ACC112 (cell line): Measurements from ENCODE around the gene ABHD2.
A peak's percentile ranks its signal among the peaks of the same experiment; 100 is the strongest.
"Not testable (repeated sequence)": the region's sequence is repeated elsewhere in the genome, so short reads cannot be mapped to it uniquely, and the experiment has no call there.

Experiments used
- H2AFZ ChIP-seq: fragments of 200-600 bp; sonication (generic); one replicate; pipeline ENCODE4 v1.6.0; 2017; ENCODE audit warnings: antibody characterized with exemption, low read length; ENCODE audit not compliant: unreplicated experiment
- H3K27ac ChIP-seq: fragments of 200-600 bp; sonication (generic); 2 replicates; pipeline ENCODE4 v1.5.1; 2014; ENCODE audit warnings: low read depth, mild to moderate bottlenecking, antibody characterized with exemption, low read length, moderate library complexity
- H3K27me3 ChIP-seq: fragments of 200-600 bp; sonication (generic); 2 replicates; pipeline ENCODE4 v1.6.1; 2014; ENCODE audit warnings: mild to moderate bottlenecking, antibody characterized with exemption, low read length, moderate library complexity, mixed read lengths; ENCODE audit not compliant: insufficient read depth
- H3K36me3 ChIP-seq: fragments of 200-600 bp; sonication (generic); 2 replicates; pipeline ENCODE4 v1.6.1; 2016; ENCODE audit warnings: mild to moderate bottlenecking, antibody characterized with exemption, low read length, moderate library complexity, mixed read lengths; ENCODE audit not compliant: insufficient read depth
- H3K4me1 ChIP-seq: fragments of 200-600 bp; sonication (generic); one replicate; pipeline ENCODE4 v1.6.1; 2016; ENCODE audit warnings: low read length, mixed read lengths; ENCODE audit not compliant: insufficient read depth, unreplicated experiment, control insufficient read depth
- H3K4me3 ChIP-seq: fragments of 200-600 bp; sonication (generic); 2 replicates; pipeline ENCODE4 v1.5.1; 2014; ENCODE audit warnings: mild to moderate bottlenecking, low read depth, low read length
- H3K79me2 ChIP-seq: fragments of 200-600 bp; sonication (generic); one replicate; pipeline ENCODE4 v1.6.0; 2016; ENCODE audit warnings: low read length; ENCODE audit not compliant: control insufficient read depth, unreplicated experiment, insufficient read depth

Gene ABHD2

GRCh38 chr15:89075846-89076245 lies 12.4 kb upstream of the ABHD2 start:
- Histone ChIP-seq H3K27me3 (no peaks in the 10 kb centered on the region), H3K79me2 (no peaks in the 10 kb centered on the region), H3K4me3 (no peak overlapping the region), H2AFZ (no peak overlapping the region), H3K27ac (no peak overlapping the region), H3K36me3 (no peaks in the 10 kb centered on the region), H3K4me1 (no peaks in the 10 kb centered on the region)

- no peaks in the 10 kb centered on the region for H3K4me1 ChIP-seq
- no peak overlapping the region for H3K4me3 ChIP-seq
- no peaks in the 10 kb centered on the region for H3K36me3 ChIP-seq
- no peak overlapping the region for H3K27ac ChIP-seq
- H3K79me2 ChIP-seq, result no peaks in the 10 kb centered on the region
- H2AFZ ChIP-seq, result no peak overlapping the region
- H3K27me3 ChIP-seq, result no peaks in the 10 kb centered on the region
These were observed 10.5 kb upstream of the ABHD2 start for GRCh38 chr15:89077750-89078149.

GRCh38 chr15:89078851-89079810 lies 9.1 kb upstream of the ABHD2 start:
- Histone ChIP-seq H3K79me2 (no peaks in the 10 kb centered on the region), H3K4me1 (no peaks in the 10 kb centered on the region), H3K27ac (no peak overlapping the region), H3K4me3 (no peak overlapping the region), H2AFZ (no peak overlapping the region), H3K36me3 (no peaks in the 10 kb centered on the region), H3K27me3 (no peaks in the 10 kb centered on the region)

- H3K4me1 ChIP-seq, result peaks cover 16% of the 10 kb centered on the region
- H3K36me3 ChIP-seq, result no peaks in the 10 kb centered on the region
- no peaks in the 10 kb centered on the region for H3K79me2 ChIP-seq
- H3K27ac ChIP-seq, result no peak overlapping the region
- no peak overlapping the region for H3K4me3 ChIP-seq
- no peak overlapping the region for H2AFZ ChIP-seq
- H3K27me3 ChIP-seq, result no peaks in the 10 kb centered on the region
These were observed 6.4 kb upstream of the ABHD2 start for GRCh38 chr15:89081878-89082277.

- no peaks in the 10 kb centered on the region for H3K36me3 ChIP-seq
- no peak overlapping the region for H2AFZ ChIP-seq
- H3K4me1 ChIP-seq, result peaks cover 23% of the 10 kb centered on the region
- no peaks in the 10 kb centered on the region for H3K79me2 ChIP-seq
- H3K27ac ChIP-seq, result no peak overlapping the region
- no peaks in the 10 kb centered on the region for H3K27me3 ChIP-seq
- H3K4me3 ChIP-seq, result no peak overlapping the region
These were observed 5.0 kb upstream of the ABHD2 start for GRCh38 chr15:89083246-89083645.

- Histone ChIP-seq H3K4me1 (peaks cover 38% of the 10 kb centered on the region), H3K79me2 (peaks cover 18% of the 10 kb centered on the region), H3K4me3 (no peak overlapping the region), H3K36me3 (no peaks in the 10 kb centered on the region), H3K27ac (no peak overlapping the region), H2AFZ (peak overlapping the region; percentile 27), H3K27me3 (no peaks in the 10 kb centered on the region)
These were observed 2.8 kb upstream of the ABHD2 start for GRCh38 chr15:89085289-89085926.

GRCh38 chr15:89085933-89086332 lies 2.3 kb upstream of the ABHD2 start:
- Histone ChIP-seq H2AFZ (peak overlapping the region; percentile 27), H3K79me2 (peaks cover 20% of the 10 kb centered on the region), H3K4me1 (peaks cover 41% of the 10 kb centered on the region)
- not testable (repeated sequence) for H3K36me3 ChIP-seq, H3K27ac ChIP-seq, H3K27me3 ChIP-seq, H3K4me3 ChIP-seq

GRCh38 chr15:89086390-89086789 lies 1.9 kb upstream of the ABHD2 start:
- H3K27ac ChIP-seq, result peak overlapping the region; percentile 96; the same call in 1 of the 2 replicates
- H3K27me3 ChIP-seq, H2AFZ ChIP-seq, H3K36me3 ChIP-seq, H3K4me3 ChIP-seq: not testable (repeated sequence)
- peaks cover 24% of the 10 kb centered on the region for H3K79me2 ChIP-seq
- H3K4me1 ChIP-seq, result peaks cover 45% of the 10 kb centered on the region

- peak overlapping the region; percentile 61 for H3K4me3 ChIP-seq
- H3K36me3 ChIP-seq, result no peaks in the 10 kb centered on the region
- H3K79me2 ChIP-seq, result peaks cover 33% of the 10 kb centered on the region
- H2AFZ ChIP-seq, result peak overlapping the region; percentile 62
- H3K4me1 ChIP-seq, result peaks cover 54% of the 10 kb centered on the region
- H3K27ac ChIP-seq, result peak overlapping the region; percentile 96
- H3K27me3 ChIP-seq, result no peaks in the 10 kb centered on the region
These were observed 961 bp upstream of the ABHD2 start for GRCh38 chr15:89087161-89087829.

- H3K79me2 ChIP-seq, result peaks cover 45% of the 10 kb centered on the region
- H3K27me3 ChIP-seq, result no peaks in the 10 kb centered on the region
- peaks cover 59% of the 10 kb centered on the region for H3K4me1 ChIP-seq
- H3K36me3 ChIP-seq, result no peaks in the 10 kb centered on the region
- H3K4me3 ChIP-seq, result peak overlapping the region; percentile 87
- peak overlapping the region; percentile 18 for H2AFZ ChIP-seq
- peak overlapping the region; percentile 81 for H3K27ac ChIP-seq
These were observed 504 bp downstream of the ABHD2 start for GRCh38 chr15:89088605-89089315.
